Posterior vena cava (tissue), 2 donors: Measurements from ENCODE around the gene BUD23. TPM values are rescaled to one million over a fixed set of nuclear protein-coding genes. Genes with fewer than 3 reads are reported as not detected.

Source experiments
- DNase-seq: peaks from one replicate; pipeline ENCODE4 v3.0.0-alpha.2; 2020; ENCODE audit warnings: low spot score
- intact Hi-C, 2 donors: fragments of 100-400 bp; cut with DNase I; formaldehyde crosslinking; loops; one replicate each; pipeline versions ENCODE4 v1.14.1 to v1.14.2; 2022 to 2023
- microRNA-seq, 2 donors: library from miRNA; unstranded; fragments of <30 nt; microRNA quantifications; one replicate each; pipeline ENCODE4 v1.2.0, GENCODE V29; 2020 to 2021; ENCODE audit warnings: borderline microRNAs expressed in 2 of 2
- total RNA-seq, 2 donors: library from RNA; stranded (reverse); fragmentation: NEBNext Ultra II Directional; extraction: Animal tissue kit (Norgen Biotek cat#: 25700); gene quantifications; one replicate each; pipeline ENCODE4 v1.2.1, GENCODE V29; 2021
- donor health status: DM: yes; HTN: yes; CAD: no.
- donor health status: DM: yes; HTN: yes; CAD: no.

BUD23 gene
- total RNA-seq, 2 donors from 2014 or later, result 44.6 to 46.6 TPM

DNA sequence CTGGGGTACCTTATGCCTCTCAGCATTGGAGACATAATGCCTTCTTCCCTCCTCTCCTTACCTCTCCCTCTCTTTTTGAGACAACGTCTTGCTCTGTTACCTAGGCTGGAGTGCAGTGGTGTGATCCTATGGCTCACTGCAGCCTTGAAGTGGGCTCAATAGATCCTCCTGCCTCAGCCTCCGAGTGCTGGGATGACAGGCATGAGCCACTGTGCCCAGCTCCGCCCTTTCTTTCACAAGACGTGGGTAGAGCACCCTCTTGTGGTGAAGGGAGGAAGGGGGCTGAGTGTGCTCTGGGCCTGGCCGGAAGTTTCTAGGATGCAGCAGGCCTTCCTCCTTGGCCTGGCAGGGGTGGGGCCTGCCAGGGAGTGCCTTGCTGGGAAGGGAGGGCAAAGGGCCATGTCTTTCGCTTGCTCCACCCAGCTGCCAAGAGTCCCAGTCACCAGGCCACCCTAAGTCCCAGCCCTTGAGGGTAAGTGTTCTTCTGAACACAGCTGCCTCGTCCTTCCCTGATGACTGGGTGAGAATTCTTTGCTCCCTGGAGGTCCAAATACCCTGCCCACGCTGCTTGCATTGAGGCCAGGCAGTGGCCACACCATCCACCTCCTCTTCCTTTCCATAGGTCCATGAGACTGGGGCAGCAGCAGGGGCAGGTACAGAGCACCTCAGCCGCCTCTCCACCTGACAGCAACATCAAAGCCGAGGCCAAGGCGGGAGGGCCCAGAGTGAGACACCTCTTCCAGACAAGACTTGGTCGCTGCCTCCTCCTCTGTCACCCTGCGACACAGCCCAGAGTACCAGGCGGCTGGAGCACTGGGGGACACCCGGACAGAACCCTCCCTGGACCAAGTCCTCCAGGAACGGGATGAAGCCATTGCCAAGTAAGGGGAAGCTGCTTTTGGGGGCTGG, 51.5 kb downstream of the BUD23 start:
- intact Hi-C loops, result no loop called here
- peak; percentile 81 for DNase-seq

DNA sequence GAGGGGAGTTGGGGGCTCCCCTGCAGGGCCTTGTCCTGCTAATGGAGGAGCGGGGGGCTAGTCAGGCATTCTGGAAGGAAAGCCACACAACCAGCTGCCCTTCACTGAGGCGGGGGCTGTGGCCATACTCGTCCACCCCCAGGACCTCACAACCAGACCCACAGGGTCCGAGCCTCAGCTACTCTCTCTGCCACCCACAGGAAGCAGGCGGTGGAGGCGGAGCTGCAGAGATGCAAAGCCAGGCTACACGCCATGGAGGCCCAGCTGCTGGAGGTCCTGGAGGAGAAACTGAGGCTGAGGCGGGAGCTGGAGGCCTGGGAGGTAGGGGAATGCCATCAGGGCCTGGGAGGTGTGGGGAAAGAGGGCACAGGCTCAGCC, 52.1 kb downstream of the BUD23 start:
- DNase-seq, result no peak
- intact Hi-C loops, result no loop called here

DNA sequence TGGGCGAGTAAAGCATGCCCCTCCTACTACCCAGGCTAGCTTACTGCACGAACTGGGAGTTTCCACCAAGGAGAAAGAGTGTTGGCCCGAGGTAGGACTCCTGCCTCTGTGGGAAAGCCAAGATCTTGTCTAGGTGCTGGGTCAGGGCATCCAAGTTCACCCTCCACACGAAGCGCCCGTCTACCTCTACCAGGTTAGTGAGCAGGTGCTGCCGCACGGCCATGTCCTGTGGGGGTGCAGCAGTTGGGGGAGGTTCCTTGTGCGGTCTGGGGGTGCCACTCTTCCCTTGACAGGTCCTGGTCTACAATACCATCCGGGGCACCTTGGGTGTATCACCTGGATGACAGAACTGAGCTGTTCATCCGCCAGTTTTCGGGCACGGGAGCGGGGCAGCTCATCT, 53.5 kb downstream of the BUD23 start:
- intact Hi-C loops, result no loop called here
- DNase-seq, result no peak

DNA sequence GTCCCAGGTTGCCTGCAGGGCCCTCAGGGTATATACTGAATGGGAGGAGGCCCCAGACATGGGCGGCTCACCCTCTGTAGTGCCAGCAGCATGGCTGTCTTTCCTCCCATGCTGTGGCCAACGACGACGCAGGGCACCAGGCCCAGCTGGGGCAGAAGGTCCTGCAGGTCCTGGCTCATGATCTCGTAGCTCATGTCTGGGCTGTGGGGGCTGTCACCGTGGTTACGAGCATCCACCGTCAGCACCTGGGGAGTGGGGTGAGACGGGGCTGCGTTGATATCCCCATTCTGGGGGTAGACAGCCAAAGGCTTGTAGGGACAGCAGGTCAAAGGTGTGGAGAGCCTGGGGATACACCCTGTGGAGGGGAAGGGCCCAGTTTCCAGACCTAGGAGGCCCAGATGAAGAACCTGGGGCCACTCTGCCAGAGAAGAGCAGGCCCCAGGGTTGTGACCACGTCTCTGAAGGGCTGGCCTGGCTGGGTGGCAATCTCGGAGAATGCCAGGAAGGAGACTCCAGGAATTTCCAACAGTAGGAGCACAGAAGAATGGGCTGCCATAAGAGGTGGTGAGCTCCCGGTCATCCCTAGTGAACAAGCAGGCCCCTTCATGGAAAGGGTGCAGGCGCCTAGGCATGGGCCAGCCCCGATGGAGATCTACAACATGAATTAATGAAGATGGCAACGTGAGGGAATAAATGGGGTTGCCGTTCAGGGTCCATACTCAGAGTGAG, 54.3 kb downstream of the BUD23 start:
- intact Hi-C loops, result no loop called here
- no peak for DNase-seq

- DNase-seq, result peak; percentile 85
- intact Hi-C loops, result no loop called here
These were observed 54.8 kb downstream of the BUD23 start for GRCh38 chr7:73738220-73738611.

GRCh38 chr7:73738612-73739386, 55.4 kb downstream of the BUD23 start, which contains the start of gene ABHD11:
Gene ABHD11 (minus strand): TSS chr7:73738802. CDS start chr7:73738770, 32 bp downstream.
- DNase-seq, result peak; percentile 99
- intact Hi-C loops, result no loop called here

- no peak for DNase-seq
- intact Hi-C loops, result no loop called here
These were observed 56.0 kb downstream of the BUD23 start for GRCh38 chr7:73739387-73739767.

- intact Hi-C loops, result no loop called here
- no peak for DNase-seq
These were observed 56.8 kb downstream of the BUD23 start for GRCh38 chr7:73740212-73740611.

GRCh38 chr7:73740771-73741170, 57.4 kb downstream of the BUD23 start:
- intact Hi-C loops, result no loop called here
- no peak for DNase-seq

- intact Hi-C loops, result no loop called here
- no peak for DNase-seq
These were observed 58.2 kb downstream of the BUD23 start for GRCh38 chr7:73741600-73741999.

DNA sequence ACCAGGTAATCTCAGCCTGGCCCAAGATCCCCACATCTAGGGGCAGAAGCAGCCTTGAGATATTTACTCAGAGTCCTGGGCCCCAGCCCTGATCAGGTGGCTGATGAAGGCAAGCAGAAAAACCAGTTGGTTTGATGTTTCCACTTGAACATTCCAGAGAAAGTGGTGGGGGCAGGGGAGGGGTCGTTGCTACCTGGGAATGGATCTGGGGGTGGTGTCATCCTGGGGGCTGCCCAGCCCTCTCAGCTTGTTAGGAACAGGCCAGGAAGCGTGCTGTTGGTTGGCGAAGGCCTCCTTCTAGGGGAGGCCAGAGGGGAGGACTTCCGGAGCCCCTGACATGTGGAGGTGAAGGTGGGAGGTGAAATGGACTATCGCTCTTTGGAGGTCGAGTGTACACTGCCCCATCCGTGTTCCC, 58.9 kb downstream of the BUD23 start:
- intact Hi-C loops, result no loop called here
- DNase-seq, result no peak

DNA sequence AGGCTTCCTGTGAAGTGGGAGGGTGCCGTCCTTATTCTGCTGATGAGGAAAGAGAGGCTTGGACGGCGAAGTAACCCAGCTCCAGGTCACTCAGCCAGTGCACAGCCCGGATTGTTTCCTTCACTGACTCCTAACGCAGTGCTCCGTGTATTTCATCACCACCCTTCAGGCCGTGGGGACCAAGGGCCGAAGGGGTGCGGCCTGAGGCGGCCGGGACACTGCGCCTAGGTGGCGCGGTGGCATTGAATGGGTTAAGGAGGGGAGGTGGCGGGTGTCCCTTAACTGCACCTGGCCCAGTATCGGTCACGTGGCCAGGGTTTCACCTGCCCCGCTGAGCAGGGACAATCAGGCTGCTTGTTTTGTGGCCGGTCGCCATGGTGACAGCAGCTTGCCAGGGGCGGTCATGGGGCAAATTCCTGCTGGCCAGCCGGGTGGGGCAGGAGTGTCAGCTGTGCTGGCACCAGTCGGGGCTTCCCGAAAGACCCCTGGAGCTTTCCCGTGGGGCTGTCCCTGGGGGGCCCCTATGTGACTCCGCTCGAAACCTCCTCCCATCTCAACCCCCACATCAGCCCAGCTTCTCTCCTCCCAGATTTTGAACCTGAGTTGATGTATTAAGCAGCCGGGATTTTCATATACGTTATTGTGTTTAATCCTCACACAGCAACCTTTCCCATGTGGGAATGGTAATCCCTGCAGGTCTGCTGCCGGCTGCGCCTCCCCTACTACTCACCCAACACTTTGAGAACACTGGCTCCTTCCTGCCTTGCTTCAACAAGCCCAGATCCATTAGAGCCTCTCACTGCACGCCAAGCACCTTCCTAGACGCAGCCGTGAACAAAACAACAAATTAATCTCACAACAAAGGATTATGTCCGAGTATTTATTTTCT, 59.6 kb downstream of the BUD23 start:
- intact Hi-C loops, result no loop called here
- peak; percentile 85 for DNase-seq

DNA sequence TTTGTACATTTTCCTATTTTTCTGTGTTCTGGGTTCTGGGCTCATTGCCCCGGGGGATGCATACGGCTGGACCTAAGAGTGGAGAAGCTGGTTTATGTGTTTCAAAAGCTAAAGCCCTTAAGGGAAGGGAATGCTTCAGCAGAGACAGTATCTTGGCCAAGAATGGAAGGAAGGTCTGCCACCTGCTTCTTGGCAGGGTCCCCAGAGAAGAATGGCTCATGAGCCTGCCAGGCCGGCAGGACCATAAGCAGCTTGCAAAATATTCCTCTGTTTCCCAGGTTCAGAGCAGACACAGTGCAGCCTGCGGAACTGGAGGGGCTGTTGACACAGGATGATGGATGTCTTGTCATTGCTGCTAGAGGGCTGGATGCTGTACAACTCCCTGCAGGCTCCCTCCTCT, 63.0 kb downstream of the BUD23 start:
- DNase-seq, result no peak
- intact Hi-C loops, result no loop called here

Small RNA genes within 50 kb of the gene (microRNA-seq; reads per million reads assigned to microRNA genes)
- 0 reads per million in 2 donors for gene MIR4284

Other genes with a start within 250 kb of the BUD23 start
- gene FZD9, start 249.8 kb upstream of the BUD23 start, total RNA-seq, result under 1 TPM; 0.19 to 0.38 TPM
- gene BAZ1B, start 161.3 kb upstream of the BUD23 start, total RNA-seq, result 10 to 100 TPM; 43.5 to 50.6 TPM
- 10 to 100 TPM; 59.0 to 79.2 TPM for gene BCL7B, start 125.9 kb upstream of the BUD23 start, total RNA-seq
- 10 to 100 TPM; 21.7 to 24.4 TPM for gene TBL2, start 105.0 kb upstream of the BUD23 start, total RNA-seq
- gene MLXIPL, start 59.1 kb upstream of the BUD23 start, total RNA-seq, result 10 to 100 TPM in 1 of 2 donors, 1 to 10 TPM in 1; 3.3 to 14.0 TPM
- gene VPS37D, start 15.8 kb upstream of the BUD23 start, total RNA-seq, result 1 to 10 TPM; 1.2 to 2.0 TPM
- gene DNAJC30, start 144 bp upstream of the BUD23 start, total RNA-seq, result 1 to 10 TPM; 6.2 to 7.7 TPM
- gene STX1A, start 36.1 kb downstream of the BUD23 start, total RNA-seq, result 1 to 10 TPM; 3.4 to 4.0 TPM
- 1 to 10 TPM; 7.0 to 7.1 TPM for gene ABHD11, start 55.2 kb downstream of the BUD23 start, total RNA-seq
- not detected for gene CLDN3, start 86.7 kb downstream of the BUD23 start, total RNA-seq
- under 1 TPM; 0.38 to 0.97 TPM for gene CLDN4, start 147.4 kb downstream of the BUD23 start, total RNA-seq
- gene METTL27, start 158.9 kb downstream of the BUD23 start, total RNA-seq, result 1 to 10 TPM in 1 of 2 donors, under 1 TPM in 1; 0.90 to 5.1 TPM
- not detected for gene TMEM270, start 177.6 kb downstream of the BUD23 start, total RNA-seq